GM18873 (cell line): ENCODE data around the gene CARNS1.

Experiments used
- ATAC-seq: cut with Tn5 transposase; IDR thresholded peaks from one replicate; pipeline ENCODE4 v1.9.1; 2021; ENCODE audit warnings: mild to moderate bottlenecking, moderate library complexity, moderate number of reproducible peaks; ENCODE audit not compliant: unreplicated experiment, low FRiP score

Gene CARNS1, protein sequence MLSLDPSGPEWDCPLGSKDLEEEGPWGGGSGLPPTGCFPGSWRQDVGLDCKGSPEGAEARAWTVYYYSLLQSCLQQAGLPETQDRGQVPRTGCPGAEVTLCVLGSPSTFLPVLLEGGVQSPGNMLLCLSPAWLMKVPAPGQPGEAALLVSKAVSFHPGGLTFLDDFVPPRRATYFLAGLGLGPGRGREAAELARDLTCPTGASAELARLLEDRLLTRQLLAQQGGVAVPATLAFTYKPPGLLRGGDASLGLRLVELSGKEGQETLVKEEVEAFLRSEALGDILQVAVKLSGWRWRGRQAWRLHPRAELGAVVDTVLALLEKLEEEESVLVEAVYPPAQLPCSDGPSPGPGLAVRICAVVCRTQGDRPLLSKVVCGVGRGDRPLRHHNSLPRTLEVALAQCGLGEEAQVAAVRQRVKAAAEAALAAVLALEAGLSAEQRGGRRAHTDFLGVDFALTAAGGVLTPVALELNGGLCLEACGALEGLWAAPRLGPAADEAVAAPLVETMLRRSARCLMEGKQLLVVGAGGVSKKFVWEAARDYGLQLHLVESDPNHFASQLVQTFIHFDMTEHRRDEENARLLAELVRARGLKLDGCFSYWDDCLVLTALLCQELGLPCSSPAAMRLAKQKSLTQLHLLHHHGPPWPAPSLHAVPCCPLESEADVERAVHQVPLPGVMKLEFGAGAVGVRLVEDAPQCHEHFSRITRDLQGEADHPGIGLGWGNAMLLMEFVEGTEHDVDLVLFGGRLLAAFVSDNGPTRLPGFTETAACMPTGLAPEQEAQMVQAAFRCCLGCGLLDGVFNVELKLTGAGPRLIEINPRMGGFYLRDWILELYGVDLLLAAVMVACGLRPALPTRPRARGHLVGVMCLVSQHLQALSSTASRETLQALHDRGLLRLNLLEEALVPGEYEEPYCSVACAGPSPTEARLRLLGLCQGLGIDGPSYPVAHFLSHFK

GRCh38 chr11:67415501-67416304 is at the start of gene CARNS1:
CARNS1 (plus strand) TSS chr11:67415678; CDS start chr11:67416200, 522 bp downstream.
- no peak for ATAC-seq

DNA sequence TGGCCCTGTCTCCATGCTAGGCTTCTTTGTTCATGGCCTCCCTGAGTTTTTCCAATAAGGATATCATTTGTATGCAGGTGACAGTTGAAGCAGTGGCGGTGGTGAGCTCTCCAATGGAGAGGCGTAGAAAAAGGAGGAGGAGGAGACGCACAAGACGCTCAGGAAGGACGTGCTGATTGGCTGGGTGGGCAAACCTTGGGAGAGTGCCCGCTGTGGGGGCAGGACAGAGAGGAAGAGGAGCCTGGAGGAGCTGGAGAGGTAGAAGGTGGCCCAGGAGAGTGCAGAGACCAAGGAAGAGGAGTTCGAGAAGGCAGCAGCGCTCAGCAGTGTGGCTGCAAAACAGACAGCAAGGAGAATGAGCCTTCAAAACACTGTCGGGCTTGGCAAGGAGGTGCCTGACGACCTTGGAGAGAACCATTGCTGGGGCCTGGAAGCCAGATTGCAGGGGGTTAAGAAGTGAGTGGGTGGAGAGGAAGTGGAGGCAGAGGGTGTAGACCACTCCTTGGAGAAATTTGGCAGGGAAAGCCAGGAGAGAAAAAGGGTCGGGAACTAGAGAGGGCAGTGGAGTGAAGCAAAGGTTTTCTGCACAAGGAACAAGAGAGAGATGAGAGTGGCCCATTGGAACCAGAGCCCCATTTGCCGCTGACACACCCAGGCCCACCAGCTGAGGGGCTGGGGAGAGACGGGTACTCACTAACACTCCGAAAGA is 49.6 kb upstream of the CARNS1 start:
- ATAC-seq: no peak

GRCh38 chr11:67366546-67366945 is 48.9 kb upstream of the CARNS1 start:
- ATAC-seq: no peak

- no peak for ATAC-seq
Measured at GRCh38 chr11:67366961-67367760, 48.3 kb upstream of the CARNS1 start.

- ATAC-seq: no peak
Measured at GRCh38 chr11:67367761-67368227, 47.7 kb upstream of the CARNS1 start.

DNA sequence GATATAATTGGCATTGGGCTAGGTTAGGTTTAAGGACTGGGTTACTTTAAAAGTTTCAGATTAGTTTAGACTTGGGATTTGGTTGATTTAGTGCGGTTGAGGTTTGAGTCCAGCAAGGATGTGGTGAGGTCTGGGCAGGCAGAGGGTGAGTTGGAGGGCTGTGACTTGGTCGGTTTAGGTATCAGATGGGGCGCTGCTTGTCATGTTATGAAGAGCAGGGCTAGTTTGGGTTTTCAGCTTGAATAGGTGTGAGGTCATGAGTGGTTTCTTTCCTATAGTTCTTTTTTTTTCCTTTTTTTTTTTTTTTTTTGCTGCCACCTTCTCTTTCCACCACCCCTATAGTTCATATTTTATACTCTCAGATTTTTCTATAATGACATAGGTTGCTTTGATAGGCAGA is 46.9 kb upstream of the CARNS1 start:
- no peak for ATAC-seq

DNA sequence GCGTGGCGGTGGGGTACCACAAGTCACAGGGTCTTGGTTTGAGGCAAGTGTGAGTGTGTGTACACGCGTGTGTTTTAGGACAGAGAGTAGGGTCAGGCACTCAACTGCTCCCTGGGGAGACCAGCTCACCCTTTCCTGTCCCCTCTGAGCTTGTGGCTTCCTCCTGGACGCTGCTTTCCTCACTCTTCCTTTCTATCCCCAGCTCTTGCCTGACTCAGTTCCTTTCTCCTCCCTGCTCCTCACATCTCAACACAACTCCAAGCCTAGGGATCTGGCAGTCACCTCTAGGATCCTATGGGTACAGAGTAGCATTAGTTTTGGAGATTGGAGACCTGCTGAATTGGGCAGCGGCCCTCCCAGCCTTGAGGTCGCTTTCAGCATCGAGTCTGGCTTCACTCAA is 46.2 kb upstream of the CARNS1 start:
- no peak for ATAC-seq

GRCh38 chr11:67369801-67370284 is 45.6 kb upstream of the CARNS1 start:
- ATAC-seq: no peak

DNA sequence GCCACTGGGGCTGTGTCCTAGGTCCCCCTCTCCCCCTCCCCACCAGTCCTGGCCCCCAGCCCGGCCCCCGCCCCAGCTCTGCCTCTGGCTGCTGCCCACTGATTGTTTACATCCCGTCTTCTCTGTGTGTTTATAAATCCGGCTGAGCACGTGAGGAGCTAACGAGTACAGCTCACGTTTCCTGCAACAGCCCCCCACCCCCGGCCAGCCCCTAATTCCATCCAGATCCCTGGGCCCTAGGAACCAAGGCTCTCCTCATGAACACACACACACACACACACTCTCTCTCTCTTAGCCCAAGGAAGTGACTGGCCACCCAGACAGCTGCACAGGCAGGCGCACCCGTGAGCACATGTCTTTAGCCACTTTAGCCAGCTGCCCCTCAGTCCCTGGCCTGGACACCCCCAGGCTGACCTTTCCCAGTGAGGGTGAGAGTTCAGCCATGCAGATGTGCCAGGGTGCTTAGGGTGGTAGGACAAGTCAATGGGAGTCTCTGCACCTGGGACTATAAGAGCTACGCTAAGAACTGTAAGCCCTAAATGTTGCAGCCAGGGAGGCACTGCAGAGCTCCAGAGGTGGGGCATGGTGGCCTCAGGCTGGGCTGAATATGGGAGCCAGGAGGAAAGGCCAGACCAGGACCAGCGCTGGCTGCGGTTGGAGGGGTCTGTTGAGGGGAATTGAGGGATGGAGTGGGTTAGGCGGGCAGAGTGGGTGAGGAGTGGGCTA is 45.0 kb upstream of the CARNS1 start:
- ATAC-seq: no peak

- no peak for ATAC-seq
Measured at GRCh38 chr11:67371189-67371910, 44.1 kb upstream of the CARNS1 start.

GRCh38 chr11:67371911-67372320 is 43.6 kb upstream of the CARNS1 start:
- ATAC-seq: no peak

DNA sequence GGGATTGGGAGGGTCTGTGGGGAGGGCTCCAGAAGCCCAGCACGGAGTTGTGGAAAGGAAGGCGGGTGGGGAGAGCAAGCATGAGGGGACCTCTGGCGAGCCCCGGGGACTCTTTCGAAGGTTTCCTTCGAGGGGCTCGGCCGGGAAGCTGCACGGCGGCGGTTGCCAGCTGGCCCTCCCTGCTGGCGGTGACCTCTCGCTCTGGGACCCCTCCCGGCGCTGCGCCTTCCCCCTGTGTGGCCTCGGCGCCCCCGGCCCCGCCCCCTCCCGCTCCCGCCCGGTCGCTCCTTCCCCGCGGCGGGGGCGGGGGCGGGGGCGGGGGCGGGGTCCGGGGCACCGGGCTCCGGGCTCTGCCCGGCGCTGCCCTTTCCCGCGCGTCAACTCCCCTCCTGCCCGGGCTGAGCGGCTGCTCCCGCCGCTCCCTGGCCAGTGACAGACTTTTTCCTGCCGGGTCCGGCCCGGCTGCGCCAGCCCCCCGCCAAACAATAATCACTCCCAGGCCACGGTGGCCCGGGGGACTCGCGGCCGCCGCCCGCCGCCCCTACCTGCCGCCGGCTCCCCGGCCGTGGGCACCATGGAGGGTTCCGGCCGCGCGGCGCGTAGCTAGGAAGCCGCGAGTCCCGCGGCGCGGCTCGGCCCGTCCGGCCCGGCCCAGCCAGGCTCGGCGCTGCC is 43.0 kb upstream of the CARNS1 start:
- ATAC-seq: no peak

DNA sequence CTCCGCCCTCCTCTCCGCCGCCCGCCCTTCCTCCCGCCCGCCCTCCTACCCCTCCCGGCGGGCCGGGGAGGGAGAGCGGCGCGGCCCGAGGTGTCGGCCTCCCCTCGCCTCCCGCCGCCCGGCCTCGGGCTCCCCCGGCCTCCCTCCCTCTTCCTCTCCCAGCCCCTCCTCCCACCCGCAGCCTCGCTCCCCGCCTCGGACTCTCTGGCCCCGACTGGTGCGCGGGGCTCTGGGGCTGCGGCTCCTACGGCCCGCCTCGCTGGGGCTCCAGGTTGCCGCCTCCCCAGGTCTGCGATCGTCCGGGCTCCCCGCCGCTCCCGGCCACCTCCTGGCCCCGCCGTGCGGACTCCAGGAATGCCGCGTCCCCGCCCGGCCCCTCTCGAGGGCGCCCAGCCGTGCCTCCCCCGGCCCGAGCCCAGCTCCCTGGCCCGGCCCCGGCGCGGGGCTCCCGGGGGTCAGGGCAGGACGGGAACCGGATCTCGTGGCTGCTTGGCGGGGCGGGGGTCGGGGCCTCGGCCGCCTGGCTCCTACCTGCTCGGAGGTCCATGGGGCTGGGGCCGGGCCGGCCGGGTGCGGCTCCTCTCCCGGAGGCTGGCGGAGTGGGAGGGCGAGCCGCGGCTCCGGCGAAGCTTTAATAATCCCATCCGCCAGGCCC is 42.4 kb upstream of the CARNS1 start, which contains the start of gene CLCF1:
CLCF1 (minus strand) TSS at position 606 of the 655 bp plus-strand sequence; CDS start at position 547, 59 bp downstream.
- ATAC-seq: no peak

GRCh38 chr11:67373648-67374570 is 41.6 kb upstream of the CARNS1 start:
- ATAC-seq: no peak

- ATAC-seq: no peak
Measured at GRCh38 chr11:67374571-67375281, 40.8 kb upstream of the CARNS1 start.
